Fibroblast of pulmonary artery (primary cell): ENCODE data around the gene LDLR.
A peak's percentile ranks its signal among the peaks of the same experiment; 100 is the strongest.
"Not testable (repeated sequence)": the region's sequence is repeated elsewhere in the genome, so short reads cannot be mapped to it uniquely, and the experiment has no call there.

Source experiments
- DNase-seq: peaks from one replicate; pipeline ENCODE4 v3.0.0-alpha.2; 2010; ENCODE audit warnings: low read depth
- H3K4me3 ChIP-seq: replicated peaks from 2 replicates; pipeline ENCODE4 v1.5.1; 2011; ENCODE audit warnings: low read depth, mild to moderate bottlenecking, control low read depth, low read length, moderate library complexity
- TF ChIP-seq, protein P1 (sequence below): IDR thresholded peaks from 2 replicates; pipeline ENCODE4 v1.5.1; 2011; ENCODE audit warnings: mild to moderate bottlenecking, control low read depth, low read length, inconsistent platforms; ENCODE audit errors: missing control alignments

The LDLR gene

DNA sequence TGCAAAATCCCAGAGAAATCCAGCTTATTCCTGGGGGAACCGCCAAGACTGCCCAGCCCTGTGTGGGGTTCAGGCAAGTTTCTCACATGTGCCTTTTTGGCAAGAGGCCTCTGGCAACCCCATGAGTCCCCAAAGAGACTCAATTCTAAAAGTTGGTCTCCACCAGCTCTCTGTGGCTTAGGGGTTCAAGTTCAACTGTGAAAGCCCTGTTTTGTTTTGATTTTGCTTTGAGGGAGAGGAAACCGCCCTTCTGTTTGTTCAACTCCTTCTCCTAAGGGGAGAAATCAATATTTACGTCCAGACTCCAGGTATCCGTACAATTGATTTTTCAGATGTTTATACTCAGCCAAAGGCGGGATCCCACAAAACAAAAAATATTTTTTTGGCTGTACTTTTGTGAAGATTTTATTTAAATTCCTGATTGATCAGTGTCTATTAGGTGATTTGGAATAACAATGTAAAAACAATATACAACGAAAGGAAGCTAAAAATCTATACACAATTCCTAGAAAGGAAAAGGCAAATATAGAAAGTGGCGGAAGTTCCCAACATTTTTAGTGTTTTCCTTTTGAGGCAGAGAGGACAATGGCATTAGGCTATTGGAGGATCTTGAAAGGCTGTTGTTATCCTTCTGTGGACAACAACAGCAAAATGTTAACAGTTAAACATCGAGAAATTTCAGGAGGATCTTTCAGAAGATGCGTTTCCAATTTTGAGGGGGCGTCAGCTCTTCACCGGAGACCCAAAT is 583 bp upstream of the LDLR start:
- H3K4me3 ChIP-seq: peak overlapping the region; percentile 97
- TF ChIP-seq, protein P1, sequence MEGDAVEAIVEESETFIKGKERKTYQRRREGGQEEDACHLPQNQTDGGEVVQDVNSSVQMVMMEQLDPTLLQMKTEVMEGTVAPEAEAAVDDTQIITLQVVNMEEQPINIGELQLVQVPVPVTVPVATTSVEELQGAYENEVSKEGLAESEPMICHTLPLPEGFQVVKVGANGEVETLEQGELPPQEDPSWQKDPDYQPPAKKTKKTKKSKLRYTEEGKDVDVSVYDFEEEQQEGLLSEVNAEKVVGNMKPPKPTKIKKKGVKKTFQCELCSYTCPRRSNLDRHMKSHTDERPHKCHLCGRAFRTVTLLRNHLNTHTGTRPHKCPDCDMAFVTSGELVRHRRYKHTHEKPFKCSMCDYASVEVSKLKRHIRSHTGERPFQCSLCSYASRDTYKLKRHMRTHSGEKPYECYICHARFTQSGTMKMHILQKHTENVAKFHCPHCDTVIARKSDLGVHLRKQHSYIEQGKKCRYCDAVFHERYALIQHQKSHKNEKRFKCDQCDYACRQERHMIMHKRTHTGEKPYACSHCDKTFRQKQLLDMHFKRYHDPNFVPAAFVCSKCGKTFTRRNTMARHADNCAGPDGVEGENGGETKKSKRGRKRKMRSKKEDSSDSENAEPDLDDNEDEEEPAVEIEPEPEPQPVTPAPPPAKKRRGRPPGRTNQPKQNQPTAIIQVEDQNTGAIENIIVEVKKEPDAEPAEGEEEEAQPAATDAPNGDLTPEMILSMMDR: no peak
- DNase-seq: no peak

GRCh38 chr19:11090014-11090263 is 676 bp downstream of the LDLR start:
- not testable (repeated sequence) for DNase-seq
- H3K4me3 ChIP-seq: peak overlapping the region; percentile 97

DNA sequence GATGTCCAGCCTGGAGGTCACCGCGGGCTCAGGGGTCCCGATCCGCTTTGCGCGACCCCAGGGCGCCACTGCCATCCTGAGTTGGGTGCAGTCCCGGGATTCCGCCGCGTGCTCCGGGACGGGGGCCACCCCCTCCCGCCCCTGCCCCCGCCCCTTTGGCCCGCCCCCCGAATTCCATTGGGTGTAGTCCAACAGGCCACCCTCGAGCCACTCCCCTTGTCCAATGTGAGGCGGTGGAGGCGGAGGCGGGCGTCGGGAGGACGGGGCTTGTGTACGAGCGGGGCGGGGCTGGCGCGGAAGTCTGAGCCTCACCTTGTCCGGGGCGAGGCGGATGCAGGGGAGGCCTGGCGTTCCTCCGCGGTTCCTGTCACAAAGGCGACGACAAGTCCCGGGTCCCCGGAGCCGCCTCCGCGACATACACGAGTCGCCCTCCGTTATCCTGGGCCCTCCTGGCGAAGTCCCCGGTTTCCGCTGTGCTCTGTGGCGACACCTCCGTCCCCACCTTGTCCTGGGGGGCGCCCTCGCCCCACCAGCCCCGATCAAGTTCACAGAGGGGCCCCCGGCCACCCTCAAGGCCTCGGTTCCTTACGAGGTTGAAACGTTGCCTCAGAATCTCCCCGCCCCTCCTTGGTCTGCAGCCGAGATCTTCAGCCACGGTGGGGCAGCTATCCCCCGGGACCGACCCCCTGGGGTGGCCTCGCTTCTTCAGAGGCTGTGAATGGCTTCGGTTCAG is 1.2 kb downstream of the LDLR start:
- peak overlapping the region; percentile 97 for H3K4me3 ChIP-seq
- TF ChIP-seq, protein P1: no peak
- DNase-seq: peak; percentile 95

DNA sequence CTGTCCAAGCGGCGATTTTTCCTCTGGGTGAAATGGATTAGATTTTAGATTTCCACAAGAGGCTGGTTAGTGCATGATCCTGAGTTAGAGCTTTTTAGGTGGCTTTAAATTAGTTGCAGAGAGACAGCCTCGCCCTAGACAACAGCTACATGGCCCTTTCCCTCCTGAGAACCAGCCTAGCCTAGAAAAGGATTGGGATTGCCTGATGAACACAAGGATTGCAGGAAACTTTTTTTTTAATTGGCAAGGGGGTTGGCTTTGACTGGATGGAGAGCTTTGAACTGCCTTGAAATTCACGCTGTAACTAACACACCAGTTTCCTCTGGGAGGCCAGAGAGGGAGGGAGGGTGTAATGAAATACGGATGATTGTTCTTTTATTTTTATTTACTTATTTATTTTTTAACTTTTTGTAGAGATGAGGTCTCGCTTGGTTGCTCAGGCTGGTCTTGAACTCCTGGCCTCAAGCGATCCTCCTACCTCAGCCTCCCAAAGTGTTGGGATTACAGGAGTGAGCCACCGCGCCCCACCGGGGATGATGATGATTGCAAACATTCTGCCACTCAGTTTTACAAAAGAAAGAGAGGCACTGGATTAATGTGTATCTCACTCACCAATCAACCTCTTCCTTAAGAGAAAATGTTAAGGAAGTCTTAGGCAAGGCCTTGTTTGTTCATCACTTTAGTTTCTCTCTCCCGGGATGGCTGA is 1.9 kb downstream of the LDLR start:
- peak overlapping the region; percentile 97 for H3K4me3 ChIP-seq
- TF ChIP-seq, protein P1: no peak
- no peak for DNase-seq

- DNase-seq: peak; percentile 96
- peak overlapping the region; percentile 97 for H3K4me3 ChIP-seq
- TF ChIP-seq, protein P1: no peak
Observed at GRCh38 chr19:11091703-11092153, 2.5 kb downstream of the LDLR start.

DNA sequence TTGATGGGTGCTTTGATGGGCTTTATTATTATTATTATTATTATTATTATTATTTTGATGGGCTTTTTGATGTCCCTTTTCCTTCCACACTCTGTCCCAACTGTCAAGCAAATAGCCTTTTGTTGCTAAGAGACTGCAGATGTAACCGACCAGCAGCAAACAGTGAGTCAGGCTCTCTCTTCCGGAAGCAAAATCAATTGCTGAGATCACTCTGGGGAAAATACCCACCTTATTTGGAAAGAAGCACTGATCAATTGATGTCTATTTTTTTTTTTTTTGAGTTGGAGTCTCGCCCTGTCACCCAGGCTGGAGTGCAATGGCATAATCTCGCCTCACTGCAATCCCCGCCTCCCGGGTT is 2.9 kb downstream of the LDLR start:
- DNase-seq: peak; percentile 84

GRCh38 chr19:11093689-11094238 is 4.5 kb downstream of the LDLR start:
- no peak for DNase-seq
- TF ChIP-seq, protein P1: no peak
- H3K4me3 ChIP-seq: peak overlapping the region; percentile 5

More for the DNA sequence above, 2.9 kb downstream of the LDLR start:
- H3K4me3 ChIP-seq: peak overlapping the region; percentile 97
- TF ChIP-seq, protein P1: no peak
